GM19455 (cell line): ENCODE measurements around the gene CCR9.

Experiments used
- ATAC-seq: cut with Tn5 transposase; IDR thresholded peaks from one replicate; pipeline ENCODE4 v1.9.1; 2021; ENCODE audit not compliant: unreplicated experiment

The CCR9 gene

DNA sequence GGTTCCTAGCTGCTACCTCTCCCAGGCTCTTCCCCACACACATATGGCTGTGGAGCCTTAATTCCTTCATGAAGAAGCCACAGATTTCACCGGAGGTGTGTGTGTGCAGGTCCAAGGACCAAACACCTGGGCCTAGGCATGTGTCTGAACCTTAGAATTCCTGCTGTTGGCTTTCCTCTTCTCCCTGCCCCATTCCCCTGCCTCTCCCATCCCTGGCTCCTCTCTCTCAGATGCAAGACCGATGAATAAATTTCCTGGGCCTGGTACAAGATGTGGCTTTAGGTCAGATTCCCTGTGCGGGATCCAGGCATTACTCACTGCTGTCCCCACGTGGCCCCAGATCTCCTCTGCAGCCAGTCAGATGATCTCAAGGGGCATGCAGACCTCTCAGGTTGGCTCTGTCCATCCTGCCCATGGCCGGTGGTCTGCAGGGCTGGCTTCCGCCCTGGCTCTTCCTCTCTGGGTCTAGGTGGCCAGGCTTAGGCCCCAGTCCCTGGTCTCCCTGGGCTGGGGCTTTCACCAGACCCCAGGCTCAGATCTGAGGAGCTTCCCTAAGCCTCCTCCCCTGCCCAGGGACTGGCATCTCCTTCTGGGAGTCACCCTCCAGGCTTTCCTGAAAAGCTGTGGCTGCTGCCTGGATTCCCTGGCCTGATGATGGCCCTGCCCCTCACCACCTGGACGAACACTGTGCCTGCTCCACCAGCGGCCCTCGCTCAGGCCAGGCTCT lies 20.5 kb downstream of the CCR9 start:
- no peak for ATAC-seq

- no peak for ATAC-seq
Measured at GRCh38 chr3:45907769-45908705, 21.7 kb downstream of the CCR9 start.

DNA sequence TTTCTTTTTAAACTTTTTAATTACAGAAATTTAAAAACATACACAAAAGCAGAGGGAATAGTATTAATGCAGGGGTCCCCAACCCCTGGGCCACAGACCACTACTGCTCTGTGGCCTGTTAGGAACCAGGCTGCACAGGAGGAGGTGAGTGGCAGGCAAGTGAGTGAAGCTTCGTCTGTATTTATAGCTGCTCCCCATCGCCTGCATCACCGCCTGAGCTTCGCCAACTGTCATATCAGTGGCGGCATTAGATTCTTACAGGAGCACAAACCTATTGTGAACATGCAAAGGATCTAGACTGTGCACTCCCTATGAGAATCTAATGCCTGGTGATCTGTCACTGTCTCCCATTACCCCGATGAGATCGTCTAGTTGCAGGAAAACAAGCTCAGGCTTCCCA lies 22.4 kb downstream of the CCR9 start:
- ATAC-seq = no peak

DNA sequence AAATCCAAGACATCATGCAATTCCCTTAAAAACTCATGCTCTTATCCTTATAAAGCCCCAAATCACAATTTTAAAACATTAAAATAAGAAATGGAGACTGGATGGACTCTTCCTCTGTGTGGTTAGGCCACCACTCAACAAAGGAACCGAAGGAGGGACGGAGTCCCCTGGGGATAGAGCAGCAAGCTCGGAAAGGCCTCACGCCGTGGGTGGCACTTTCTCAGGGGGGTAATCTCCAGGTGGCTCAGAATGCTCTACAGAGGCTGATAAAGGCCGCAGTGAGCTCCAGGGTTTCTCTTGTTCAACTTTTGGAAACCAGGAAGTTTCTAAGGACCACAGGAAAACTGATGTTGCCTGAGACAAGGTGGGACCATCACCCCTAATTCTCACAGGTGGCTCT lies 23.2 kb downstream of the CCR9 start:
- ATAC-seq = no peak

GRCh38 chr3:45910892-45911291 lies 24.5 kb downstream of the CCR9 start:
- ATAC-seq = no peak

GRCh38 chr3:45911511-45912226 lies 25.3 kb downstream of the CCR9 start:
- ATAC-seq = no peak

GRCh38 chr3:45912435-45912834 lies 26.1 kb downstream of the CCR9 start:
- no peak for ATAC-seq

- no peak for ATAC-seq
Measured at GRCh38 chr3:45914362-45915058, 28.2 kb downstream of the CCR9 start.

DNA sequence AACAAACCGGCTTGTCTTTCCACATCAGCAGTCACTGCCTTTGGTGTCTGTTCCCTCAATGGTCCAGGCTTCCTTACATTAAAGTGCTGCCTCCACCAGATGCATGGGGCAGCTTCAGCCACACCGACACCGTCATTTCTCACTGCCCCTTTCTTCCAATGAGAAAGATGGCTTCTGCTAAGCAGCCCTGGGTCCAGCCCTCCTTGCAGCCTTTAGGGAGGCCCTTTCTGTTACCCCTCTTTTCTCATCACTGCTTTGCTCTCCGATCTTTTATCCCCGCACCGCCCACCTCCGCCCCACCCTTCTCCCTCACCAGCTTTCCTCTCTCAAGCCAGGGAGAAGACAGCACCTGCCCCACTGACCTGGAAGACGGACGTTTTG lies 28.7 kb downstream of the CCR9 start:
- no peak for ATAC-seq

DNA sequence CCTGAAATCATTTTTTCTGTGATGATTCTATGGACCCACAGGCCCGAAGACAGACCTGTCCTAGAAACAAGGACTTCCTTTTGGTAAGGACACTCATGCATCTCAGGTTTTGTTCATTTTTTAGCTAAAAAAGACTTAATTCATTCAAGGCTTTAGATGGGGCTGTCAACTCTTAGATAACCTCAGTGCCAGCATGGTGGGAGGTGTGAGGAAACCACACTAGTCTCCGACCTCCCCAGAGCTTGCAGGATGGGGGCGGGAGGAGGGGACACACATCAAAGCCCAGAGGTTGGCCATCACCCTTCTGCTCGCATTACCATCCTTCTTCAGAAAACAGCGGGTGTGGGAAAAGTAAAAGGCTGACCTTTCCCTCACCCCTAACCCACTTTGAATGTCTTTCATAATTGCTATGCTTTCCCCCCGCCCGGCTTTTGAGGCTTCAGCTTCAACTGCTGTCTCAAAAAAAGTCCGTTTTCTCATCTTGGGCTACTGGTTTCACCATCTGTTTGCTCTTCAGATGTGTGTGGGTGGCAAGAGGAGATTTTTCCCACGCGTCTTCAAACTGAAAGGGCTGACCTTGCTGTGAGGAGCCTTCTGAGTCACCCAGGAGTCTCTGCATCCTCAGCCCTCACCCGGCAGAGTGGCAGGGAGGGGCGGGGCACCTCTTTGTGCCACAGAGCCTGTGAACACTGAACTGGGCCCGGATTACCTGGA lies 29.3 kb downstream of the CCR9 start:
- ATAC-seq = peak; percentile 89

- ATAC-seq = no peak
Measured at GRCh38 chr3:45917146-45917898, 31.0 kb downstream of the CCR9 start.

DNA sequence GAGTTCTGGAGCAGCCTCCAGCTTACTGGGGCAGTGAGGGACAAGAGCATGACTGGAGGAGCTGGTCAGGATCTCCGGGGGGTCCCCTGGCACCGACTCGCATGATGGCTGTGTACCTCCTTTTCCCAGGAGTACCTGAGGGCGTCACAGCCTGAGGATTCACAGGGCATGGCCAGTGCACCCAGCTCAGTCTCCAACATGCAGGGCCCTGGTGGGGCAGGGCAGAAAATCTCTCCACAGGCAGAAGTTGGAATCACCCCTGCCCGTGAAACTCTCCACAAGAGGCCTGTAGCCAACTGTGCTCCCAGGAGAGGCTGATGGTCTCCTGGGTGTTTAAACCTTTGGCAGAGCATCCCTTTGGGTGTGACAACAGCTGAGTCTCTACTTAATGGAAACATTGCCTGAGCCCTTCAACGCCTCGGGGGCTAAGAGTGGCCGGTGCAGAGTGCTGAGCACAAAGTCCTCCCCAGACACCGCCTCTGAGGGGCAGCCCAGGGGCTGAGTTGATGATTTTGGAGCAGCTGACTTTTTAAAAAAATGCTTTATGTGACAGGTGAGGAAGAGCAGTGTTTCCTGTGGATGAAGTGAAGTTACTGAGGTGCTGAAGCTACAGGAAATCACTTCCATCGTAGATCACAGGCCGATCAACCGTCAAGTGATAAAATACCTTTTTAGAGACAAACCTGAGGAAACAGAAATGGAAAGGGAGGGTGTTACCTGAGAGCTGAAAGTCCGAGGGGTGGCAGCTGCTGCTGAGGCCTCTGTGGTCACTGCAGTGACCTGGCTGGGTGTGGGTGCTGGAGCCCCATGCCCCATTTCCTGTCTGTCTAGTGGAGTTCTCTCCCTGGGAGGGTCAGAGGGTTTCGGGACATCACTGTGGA lies 35.1 kb downstream of the CCR9 start:
- ATAC-seq = no peak

DNA sequence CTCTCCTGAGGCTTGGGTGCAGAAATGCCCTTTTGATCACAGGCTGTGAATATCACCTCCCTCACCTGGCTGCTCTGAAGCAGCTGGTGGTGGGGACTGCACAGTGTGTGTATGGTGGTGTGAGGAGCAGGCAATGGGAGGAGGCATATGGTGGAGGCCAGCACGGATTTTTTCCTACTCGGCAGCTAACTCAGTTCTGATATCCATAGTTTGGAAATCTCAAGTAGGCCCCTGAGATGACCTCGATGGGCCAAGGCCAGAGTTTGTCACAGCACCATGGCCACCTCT lies 35.6 kb downstream of the CCR9 start:
- ATAC-seq = no peak

DNA sequence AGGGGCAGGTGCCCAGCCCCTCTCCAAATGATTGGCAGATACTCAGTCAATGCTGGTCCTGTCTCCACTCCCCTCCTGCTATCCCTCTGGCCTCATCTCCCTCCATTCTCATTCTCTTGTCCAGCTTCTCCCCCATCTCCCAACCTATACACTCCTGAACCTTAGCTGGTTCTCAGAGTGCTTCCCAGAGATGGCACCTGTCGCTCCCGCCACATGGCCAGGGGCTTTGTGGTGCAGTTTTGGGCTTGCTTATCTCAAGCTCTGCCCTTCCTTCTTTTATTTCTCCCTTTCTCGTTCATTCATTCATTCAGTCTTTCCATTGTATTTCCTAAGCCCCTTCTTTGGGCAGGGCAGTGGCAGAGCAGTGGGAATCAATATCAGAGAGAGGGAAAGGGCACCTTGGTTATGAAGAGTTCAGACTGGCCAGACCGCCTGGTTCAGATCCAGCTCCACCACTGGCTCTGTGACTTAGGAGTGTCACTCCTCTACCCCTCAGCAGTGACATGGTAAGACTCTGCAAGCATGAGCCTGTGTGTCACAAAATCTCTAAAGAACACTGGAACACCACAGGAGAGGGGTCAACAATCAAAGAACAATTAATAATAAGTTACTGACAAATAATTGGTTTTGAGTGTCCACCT lies 36.7 kb downstream of the CCR9 start:
- no peak for ATAC-seq

GRCh38 chr3:45923755-45924154 lies 37.4 kb downstream of the CCR9 start:
- ATAC-seq = no peak

DNA sequence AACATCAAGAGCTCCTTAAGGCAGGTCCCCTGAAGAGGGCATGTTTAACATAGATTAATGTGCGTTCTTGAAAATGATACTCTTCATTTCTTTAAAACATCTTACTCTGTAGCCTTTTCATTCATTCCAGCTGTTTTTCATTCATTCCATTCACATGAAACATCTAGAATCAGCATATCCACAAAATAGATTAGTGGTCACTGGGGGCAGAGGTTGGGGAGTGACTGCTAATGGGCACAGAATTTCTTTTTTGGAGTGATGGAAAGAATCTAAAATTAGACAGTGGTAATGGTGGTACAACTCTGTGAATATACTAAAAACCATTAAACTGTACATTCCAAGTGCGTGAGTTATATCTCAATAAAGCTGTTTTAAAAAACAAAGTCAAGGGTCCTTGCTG lies 41.5 kb downstream of the CCR9 start:
- ATAC-seq = no peak

- no peak for ATAC-seq
Measured at GRCh38 chr3:45929042-45929679, 42.8 kb downstream of the CCR9 start.

DNA sequence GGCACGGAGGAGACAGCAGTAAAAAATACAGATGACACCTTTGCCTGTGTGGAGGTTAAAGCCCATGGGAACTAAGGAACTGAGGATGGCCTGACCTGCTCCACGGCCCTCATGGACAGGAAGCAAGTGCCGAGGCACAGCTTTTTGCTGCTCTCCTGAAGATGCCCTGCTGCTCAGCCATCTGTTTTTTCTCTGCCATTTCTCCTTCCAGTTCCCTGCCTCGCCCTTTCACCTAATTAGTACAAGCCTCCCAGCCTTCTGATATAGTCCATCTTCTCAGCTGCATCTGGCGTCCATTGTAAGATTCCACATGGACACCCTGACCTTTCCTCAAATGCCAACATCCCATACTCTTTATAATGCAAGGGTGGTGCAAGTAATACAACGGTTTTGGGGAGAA lies 45.2 kb downstream of the CCR9 start:
- ATAC-seq = no peak
